Measurements from ENCODE around the gene LLPH.

- TF ChIP-seq, protein P1, sequence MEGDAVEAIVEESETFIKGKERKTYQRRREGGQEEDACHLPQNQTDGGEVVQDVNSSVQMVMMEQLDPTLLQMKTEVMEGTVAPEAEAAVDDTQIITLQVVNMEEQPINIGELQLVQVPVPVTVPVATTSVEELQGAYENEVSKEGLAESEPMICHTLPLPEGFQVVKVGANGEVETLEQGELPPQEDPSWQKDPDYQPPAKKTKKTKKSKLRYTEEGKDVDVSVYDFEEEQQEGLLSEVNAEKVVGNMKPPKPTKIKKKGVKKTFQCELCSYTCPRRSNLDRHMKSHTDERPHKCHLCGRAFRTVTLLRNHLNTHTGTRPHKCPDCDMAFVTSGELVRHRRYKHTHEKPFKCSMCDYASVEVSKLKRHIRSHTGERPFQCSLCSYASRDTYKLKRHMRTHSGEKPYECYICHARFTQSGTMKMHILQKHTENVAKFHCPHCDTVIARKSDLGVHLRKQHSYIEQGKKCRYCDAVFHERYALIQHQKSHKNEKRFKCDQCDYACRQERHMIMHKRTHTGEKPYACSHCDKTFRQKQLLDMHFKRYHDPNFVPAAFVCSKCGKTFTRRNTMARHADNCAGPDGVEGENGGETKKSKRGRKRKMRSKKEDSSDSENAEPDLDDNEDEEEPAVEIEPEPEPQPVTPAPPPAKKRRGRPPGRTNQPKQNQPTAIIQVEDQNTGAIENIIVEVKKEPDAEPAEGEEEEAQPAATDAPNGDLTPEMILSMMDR (conservative IDR thresholded peaks at IDR 0.05; ENCODE audit: low read length): no peak
- TF ChIP-seq EZH2phosphoT487 (IDR thresholded peaks at IDR 0.05; ENCODE audit: borderline replicate concordance): no peak
Observed at GRCh38 chr12:66077542-66077941, 53.0 kb downstream of the LLPH start.

All from Loucy (cell line).